Tibial nerve (tissue), 4 donors: ENCODE results near the gene PSME3. TPM values are rescaled to one million over a fixed set of nuclear protein-coding genes. Genes with fewer than 3 reads are reported as not detected.
"Not testable (repeated sequence)": the region's sequence is repeated elsewhere in the genome, so short reads cannot be mapped to it uniquely, and the experiment has no call there.

ENCODE experiments used
- DNase-seq, 2 donors: peaks; one replicate each; pipeline ENCODE4 v3.0.0-alpha.2; 2019; ENCODE audit warnings: low spot score in 2 of 2
- H3K27ac ChIP-seq, 4 donors: fragments of 200-600 bp; sonication (generic) in 3 of 4; one replicate each; pipeline ENCODE4 v1.5.1; 2017 to 2019; ENCODE audit warnings: mild to moderate bottlenecking in 1 of 4
- H3K27me3 ChIP-seq, 2 donors: fragments of 200-600 bp; sonication (generic) in 1 of 2; one replicate each; pipeline versions ENCODE4 v1.5.1 to v1.6.0; 2017 to 2019
- H3K36me3 ChIP-seq, 3 donors: fragments of 200-600 bp; sonication (generic); one replicate each; pipeline ENCODE4 v1.5.1; 2018 to 2019
- H3K4me1 ChIP-seq, 4 donors: fragments of 200-600 bp; sonication (generic) in 3 of 4; one replicate each; pipeline ENCODE4 v1.5.1; 2017 to 2019
- H3K4me3 ChIP-seq, 4 donors: fragments of 200-600 bp; sonication (generic) in 3 of 4; one replicate each; pipeline ENCODE4 v1.5.1; 2017 to 2019; ENCODE audit warnings: mild to moderate bottlenecking in 1 of 4, moderate library complexity in 1 of 4
- H3K9me3 ChIP-seq, 4 donors: fragments of 200-600 bp; sonication (generic) in 3 of 4; one replicate each; pipeline ENCODE4 v1.5.1; 2017 to 2019
- CTCF ChIP-seq, 5 experiments: fragments of 200-600 bp in 3 of 5; fragments of 450-650 bp in 2 of 5; sonication (generic) in 3 of 5; IDR thresholded peaks; one replicate each; pipeline ENCODE4 v1.5.1; 2016 to 2019; ENCODE audit warnings: antibody characterized with exemption in 5 of 5, mild to moderate bottlenecking in 3 of 5, moderate library complexity in 2 of 5
- EP300 ChIP-seq, 2 donors: sonication (generic); formaldehyde crosslinking; IDR thresholded peaks; one replicate each; pipeline ENCODE4 v1.6.1; 2017; ENCODE audit warnings: antibody characterized with exemption in 2 of 2, mild to moderate bottlenecking in 1 of 2
- POLR2A ChIP-seq, 2 donors: fragments of 450-650 bp; IDR thresholded peaks; one replicate each; pipeline ENCODE4 v1.6.1; 2017; ENCODE audit warnings: antibody characterized with exemption in 2 of 2, mild to moderate bottlenecking in 2 of 2, moderate library complexity in 2 of 2
- WGBS, 2 donors: methylation state at CpG; one replicate each; pipeline ENCODE4 v1.1.5; 2018; 5-methylcytosine and 5-hydroxymethylcytosine counted together
- total RNA-seq, 4 donors: library from RNA; depleted of rRNA; stranded (reverse); fragments of >200 nt; gene quantifications; one replicate each; pipeline ENCODE4 v1.1.0, GENCODE V29; 2016

PSME3 gene
- total RNA-seq, 4 donors from 2014 or later = 42.2 to 86.7 (median 53.7) TPM

- no peaks in the 10 kb centered on the region for H3K9me3 ChIP-seq
- H3K27me3 ChIP-seq = no peaks in the 10 kb centered on the region
- peaks cover 0 to 17% (median 7%) of the 10 kb centered on the region in 3 donors for H3K36me3 ChIP-seq
- 56 to 59% methylated on average over 8 of the region's 8 CpGs for WGBS, 2 donors
- no peak for DNase-seq
- no peak for TF ChIP-seq CTCF (IDR thresholded peaks at IDR 0.05)
- TF ChIP-seq POLR2A (IDR thresholded peaks at IDR 0.05) = no peak
- no peak for TF ChIP-seq EP300 (IDR thresholded peaks at IDR 0.05)
- peaks cover 0 to 33% (median 7%) of the 10 kb centered on the region in 4 donors for H3K4me1 ChIP-seq
- H3K4me3 ChIP-seq = no peak overlapping the region
- no peak overlapping the region for H3K27ac ChIP-seq
These were observed 16.4 kb downstream of the PSME3 start for GRCh38 chr17:42849451-42850181.

- Histone ChIP-seq H3K9me3 (no peaks in the 10 kb centered on the region), H3K27me3 (no peaks in the 10 kb centered on the region), H3K27ac (peak within 1 kb of the TSS in 2 of 4 donors; percentile 38 to 70), H3K4me3 (peak within 1 kb of the TSS in 2 of 4 donors; percentile 11 to 43), H3K36me3 (peaks cover 0 to 3% (median 0%) of the 10 kb centered on the region in 3 donors), H3K4me1 (peaks cover 0 to 28% (median 7%) of the 10 kb centered on the region in 4 donors)
- DNase-seq = no peak
- WGBS, 2 donors = 39% methylated on average over 9 of the region's 9 CpGs
- TF ChIP-seq EP300 (IDR thresholded peaks at IDR 0.05) (no peak), CTCF (IDR thresholded peaks at IDR 0.05) (no peak), POLR2A (IDR thresholded peaks at IDR 0.05) (no peak)
These were observed 17.8 kb downstream of the PSME3 start, which contains the start of gene AOC3 for GRCh38 chr17:42850954-42851353. TSS of gene AOC3 (plus strand) at chr17:42851199. CDS start at chr17:42851344, 145 bp downstream.

GRCh38 chr17:42851371-42852240 lies 18.4 kb downstream of the PSME3 start:
- peaks cover 0 to 21% (median 7%) of the 10 kb centered on the region in 4 donors for H3K4me1 ChIP-seq
- not testable (repeated sequence) for H3K9me3 ChIP-seq, H3K36me3 ChIP-seq, DNase-seq, H3K27me3 ChIP-seq
- H3K27ac ChIP-seq = peak overlapping the region in 2 of 4 donors; percentile 38 to 70
- peak overlapping the region in 2 of 4 donors; percentile 11 to 43 for H3K4me3 ChIP-seq
- WGBS, 2 donors = 77 to 93% methylated on average over 7 to 14 of the region's 28 CpGs

GRCh38 chr17:42852351-42852750 lies 19.2 kb downstream of the PSME3 start:
- TF ChIP-seq EP300 (IDR thresholded peaks at IDR 0.05) = no peak
- TF ChIP-seq POLR2A (IDR thresholded peaks at IDR 0.05) = no peak
- no peak for TF ChIP-seq CTCF (IDR thresholded peaks at IDR 0.05)
- Histone ChIP-seq H3K4me1 (peaks cover 0 to 16% (median 3%) of the 10 kb centered on the region in 4 donors), H3K4me3 (peak overlapping the region in 2 of 4 donors; percentile 5 to 43), H3K9me3 (no peaks in the 10 kb centered on the region), H3K36me3 (no peaks in the 10 kb centered on the region), H3K27me3 (no peaks in the 10 kb centered on the region), H3K27ac (peak overlapping the region in 3 of 4 donors; percentile 34 to 36 (median 36))
- no peak for DNase-seq
- WGBS, 2 donors = 90 to 100% methylated on average over 5 to 15 of the region's 15 CpGs

GRCh38 chr17:42853004-42853403 lies 19.8 kb downstream of the PSME3 start:
- no peak for DNase-seq
- TF ChIP-seq EP300 (IDR thresholded peaks at IDR 0.05) = peak in 1 of 2 donors; percentile 7
- TF ChIP-seq POLR2A (IDR thresholded peaks at IDR 0.05) = no peak
- H3K27me3 ChIP-seq = no peaks in the 10 kb centered on the region
- H3K9me3 ChIP-seq = no peaks in the 10 kb centered on the region
- 34 to 46% methylated on average over 4 of the region's 4 CpGs for WGBS, 2 donors
- H3K4me1 ChIP-seq = peaks cover 0 to 16% (median 2%) of the 10 kb centered on the region in 4 donors
- peak overlapping the region in 2 of 4 donors; percentile 6 to 43 for H3K4me3 ChIP-seq
- H3K36me3 ChIP-seq = no peaks in the 10 kb centered on the region
- H3K27ac ChIP-seq = peak overlapping the region in 3 of 4 donors; percentile 34 to 36 (median 36)
